Hepatocyte (in vitro differentiated cells): ENCODE measurements around the gene VGLL3. TPM values are rescaled to one million over a fixed set of nuclear protein-coding genes. Genes with fewer than 3 reads are reported as not detected.

Experiments used
- DNase-seq: peaks from one replicate; pipeline ENCODE4 v3.0.0-alpha.2; 2016; ENCODE audit warnings: low spot score
- H2AFZ ChIP-seq: fragments of 200-600 bp; sonication (generic); 2 replicates; pipeline ENCODE4 v1.6.0; 2016; ENCODE audit warnings: antibody characterized with exemption, mild to moderate bottlenecking
- H3K27ac ChIP-seq: fragments of 200-600 bp; sonication (generic); 2 replicates; pipeline ENCODE4 v1.5.1; 2016; ENCODE audit warnings: mild to moderate bottlenecking
- H3K27me3 ChIP-seq: fragments of 200-600 bp; sonication (generic); 2 replicates; pipeline ENCODE4 v1.6.1; 2016
- H3K36me3 ChIP-seq: fragments of 200-600 bp; sonication (generic); replicated peaks from 2 replicates; pipeline ENCODE4 v1.5.1; 2016; ENCODE audit warnings: low read depth; ENCODE audit not compliant: insufficient read depth
- H3K4me1 ChIP-seq: fragments of 200-600 bp; sonication (generic); 2 replicates; pipeline ENCODE4 v1.5.1; 2016; ENCODE audit warnings: mild to moderate bottlenecking, moderate library complexity; ENCODE audit not compliant: insufficient read depth
- H3K4me2 ChIP-seq: fragments of 200-600 bp; sonication (generic); 2 replicates; pipeline ENCODE4 v1.6.0; 2016
- H3K4me3 ChIP-seq: fragments of 200-600 bp; sonication (generic); 2 replicates; pipeline ENCODE4 v1.5.1; 2016; ENCODE audit warnings: mild to moderate bottlenecking
- H3K79me2 ChIP-seq: fragments of 200-600 bp; sonication (generic); 2 replicates; pipeline ENCODE4 v1.6.0; 2017; ENCODE audit warnings: mild to moderate bottlenecking
- H3K9me2 ChIP-seq: fragments of 200-600 bp; sonication (generic); replicated peaks from 2 replicates; pipeline ENCODE4 v1.6.0; 2017; ENCODE audit warnings: mild to moderate bottlenecking; ENCODE audit not compliant: insufficient read depth
- H3K9me3 ChIP-seq: fragments of 200-600 bp; sonication (generic); 2 replicates; pipeline ENCODE4 v1.5.1; 2016; ENCODE audit warnings: low read depth, mild to moderate bottlenecking
- H4K20me1 ChIP-seq: fragments of 200-600 bp; sonication (generic); 2 replicates; pipeline ENCODE4 v1.6.0; 2016; ENCODE audit warnings: mild to moderate bottlenecking; ENCODE audit not compliant: insufficient read depth, poor library complexity, severe bottlenecking
- CTCF ChIP-seq: fragments of 200-600 bp; sonication (generic); IDR thresholded peaks from 2 replicates; pipeline ENCODE4 v1.5.1; 2016; ENCODE audit warnings: antibody characterized with exemption, mild to moderate bottlenecking; ENCODE audit not compliant: poor library complexity
- EZH2 ChIP-seq: fragments of 200-600 bp; sonication (generic); IDR thresholded peaks from 2 replicates; pipeline ENCODE4 v1.6.1; 2016; ENCODE audit warnings: antibody characterized with exemption, mild to moderate bottlenecking, borderline replicate concordance
- EZH2phosphoT487 ChIP-seq: fragments of 200-600 bp; sonication (generic); IDR thresholded peaks from one replicate; pipeline ENCODE4 v1.6.1; 2018; ENCODE audit warnings: antibody characterized with exemption, mild to moderate bottlenecking, low read depth, moderate library complexity; ENCODE audit not compliant: unreplicated experiment, severe bottlenecking
- WGBS: methylation state at CpG from one replicate; pipeline ENCODE4 v1.1.6; 2016; ENCODE audit warnings: low lambda C conversion rate; ENCODE audit errors: missing lambda C conversion rate; 5-methylcytosine and 5-hydroxymethylcytosine counted together
- polyA plus RNA-seq: library from polyadenylated mRNA; unstranded; fragments of >200 nt; fragmentation: Nextera tagmentation; extraction: Ambion mirVana; gene quantifications from 2 replicates; pipeline ENCODE4 v1.2.1, GENCODE V29; 2016
- total RNA-seq: library from RNA; depleted of rRNA; stranded (reverse); fragments of >200 nt; gene quantifications from 2 replicates; pipeline ENCODE4 v1.2.3, GENCODE V29; 2014

The VGLL3 gene
- total and polyA plus RNA-seq, 2 experiments from 2014 or later, result 6.9 to 18.7 TPM

DNA sequence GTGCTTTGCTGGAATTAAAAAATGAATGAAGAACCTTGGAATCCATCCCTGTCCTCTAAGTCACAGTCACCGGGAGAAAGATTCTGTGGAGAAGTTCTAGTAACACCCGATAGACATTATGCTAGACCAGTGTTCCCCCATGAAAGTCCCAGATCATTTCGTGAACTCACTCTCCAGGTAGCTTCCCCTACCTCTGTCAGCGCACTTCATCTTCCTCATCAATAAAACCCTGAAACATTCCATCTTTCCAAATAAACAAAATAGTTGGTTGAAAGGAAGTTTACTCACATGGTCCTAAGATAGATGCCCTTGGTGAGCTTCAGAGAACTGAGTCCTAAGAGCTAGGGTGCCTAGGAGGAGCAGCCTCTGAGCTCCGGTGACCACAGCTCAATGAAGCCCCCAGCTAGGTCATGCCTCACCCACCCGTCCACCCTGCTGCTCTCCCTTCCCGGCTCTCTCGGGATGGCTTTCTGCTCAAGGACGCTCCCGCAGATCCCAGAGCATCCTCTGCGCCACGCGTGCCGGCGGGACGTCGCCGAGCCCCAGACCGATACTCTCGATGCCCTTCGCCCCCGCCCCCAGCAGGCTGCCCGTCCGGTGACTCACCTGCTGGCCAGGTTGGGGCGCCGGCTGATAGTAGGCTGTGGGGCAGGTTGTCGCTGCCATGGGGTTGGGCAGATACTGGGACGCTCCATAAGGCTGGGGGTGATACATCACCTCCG, 776 bp downstream of the VGLL3 start:
- peaks cover 4% of the 10 kb centered on the region for H3K36me3 ChIP-seq
- H3K9me3 ChIP-seq, result no peaks in the 10 kb centered on the region
- peak overlapping the region; percentile 69 for H2AFZ ChIP-seq
- WGBS, result 8% methylated on average over 28 of the region's 29 CpGs
- peaks cover 13% of the 10 kb centered on the region for H3K4me1 ChIP-seq
- DNase-seq, result peak; percentile 84
- peak overlapping the region; percentile 57 for H3K4me3 ChIP-seq
- H3K4me2 ChIP-seq, result peak overlapping the region; percentile 83
- TF ChIP-seq EZH2, result no peak
- no peak for TF ChIP-seq EZH2phosphoT487
- no peak for TF ChIP-seq CTCF
- peak overlapping the region; percentile 92 for H3K27ac ChIP-seq
- no peaks in the 10 kb centered on the region for H3K9me2 ChIP-seq
- no peaks in the 10 kb centered on the region for H3K79me2 ChIP-seq
- peaks cover 7% of the 10 kb centered on the region for H3K27me3 ChIP-seq
- H4K20me1 ChIP-seq, result no peaks in the 10 kb centered on the region

GRCh38 chr3:86989611-86990010, 1.3 kb downstream of the VGLL3 start:
- H3K9me3 ChIP-seq, result no peaks in the 10 kb centered on the region
- no peak overlapping the region for H2AFZ ChIP-seq
- H4K20me1 ChIP-seq, result no peaks in the 10 kb centered on the region
- H3K27ac ChIP-seq, result peak overlapping the region; percentile 92
- TF ChIP-seq CTCF (no peak), EZH2phosphoT487 (no peak), EZH2 (no peak)
- H3K9me2 ChIP-seq, result no peaks in the 10 kb centered on the region
- H3K36me3 ChIP-seq, result peaks cover 4% of the 10 kb centered on the region
- H3K4me1 ChIP-seq, result peaks cover 13% of the 10 kb centered on the region
- peaks cover 7% of the 10 kb centered on the region for H3K27me3 ChIP-seq
- peak overlapping the region; percentile 57 for H3K4me3 ChIP-seq
- 79% methylated on average over 7 of the region's 7 CpGs for WGBS
- no peak for DNase-seq
- H3K4me2 ChIP-seq, result peak overlapping the region; percentile 83
- no peaks in the 10 kb centered on the region for H3K79me2 ChIP-seq

DNA sequence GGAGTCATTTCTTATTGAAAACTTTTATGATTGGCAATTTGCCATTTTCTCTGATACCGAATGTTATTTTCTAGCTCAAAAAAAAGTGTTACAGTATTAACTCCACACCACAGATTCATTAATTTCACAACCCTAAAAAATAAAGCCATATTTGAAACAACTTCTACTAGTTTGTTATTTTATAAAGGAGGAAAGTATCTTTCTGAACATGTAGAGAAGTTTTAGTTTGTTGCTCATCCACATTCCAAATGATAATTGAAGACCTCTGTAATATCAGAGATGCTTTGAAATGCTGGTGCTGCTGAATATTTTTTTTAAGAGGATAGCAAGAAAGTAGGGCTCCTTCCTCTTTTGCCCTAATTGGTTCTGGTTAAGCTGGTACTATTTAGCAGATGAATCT, 1.9 kb downstream of the VGLL3 start:
- no peak overlapping the region for H3K27ac ChIP-seq
- H3K4me1 ChIP-seq, result peaks cover 13% of the 10 kb centered on the region
- 92% methylated on average over 1 of the region's 1 CpG for WGBS
- H3K9me2 ChIP-seq, result no peaks in the 10 kb centered on the region
- no peaks in the 10 kb centered on the region for H3K79me2 ChIP-seq
- H3K27me3 ChIP-seq, result peaks cover 7% of the 10 kb centered on the region
- H3K4me3 ChIP-seq, result peak overlapping the region; percentile 57
- no peaks in the 10 kb centered on the region for H4K20me1 ChIP-seq
- H3K36me3 ChIP-seq, result peaks cover 4% of the 10 kb centered on the region
- H2AFZ ChIP-seq, result no peak overlapping the region
- H3K9me3 ChIP-seq, result no peaks in the 10 kb centered on the region
- no peak for DNase-seq
- TF ChIP-seq EZH2phosphoT487 (no peak), EZH2 (no peak), CTCF (no peak)
- peak overlapping the region; percentile 83 for H3K4me2 ChIP-seq
